ENCODE measurements around the gene MARF1. TPM values are rescaled to one million over a fixed set of nuclear protein-coding genes. Genes with fewer than 3 reads are reported as not detected.

MARF1 gene
- total and polyA plus RNA-seq, 5 donors, result 15.8 to 57.3 (median 50.8) TPM

DNA sequence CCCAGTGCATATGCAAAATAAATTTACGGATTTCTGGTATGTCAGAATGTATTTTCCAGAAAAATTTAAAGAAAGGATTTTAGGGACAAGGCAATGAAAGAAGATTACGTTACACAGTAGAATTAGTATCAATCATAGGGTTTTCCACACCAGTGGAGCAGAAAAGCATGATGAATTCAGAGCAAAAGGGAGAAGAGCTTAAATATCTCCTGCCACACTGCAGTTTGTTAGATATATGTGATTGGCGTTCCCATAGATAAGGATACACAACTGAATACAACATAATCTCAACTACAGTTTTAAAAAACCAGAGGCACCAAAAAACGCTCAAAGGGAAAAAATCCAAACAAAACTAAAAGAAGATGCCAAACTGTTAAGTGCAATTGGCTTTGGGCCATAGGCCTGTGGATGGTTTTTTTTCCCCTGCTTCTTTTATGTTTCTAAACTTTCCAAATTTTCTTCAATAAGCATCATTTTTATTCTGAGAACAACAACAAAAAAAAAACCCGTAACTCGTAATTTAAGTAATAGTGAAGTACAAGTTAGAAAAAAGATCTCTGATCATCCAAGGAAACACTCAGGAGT is 22.3 kb downstream of the MARF1 start:
- WGBS, result 65% methylated on average over 6 of the region's 6 CpGs
- Histone ChIP-seq H3K4me3 (ENCODE audit: low read length) (no peak overlapping the region), H3K27ac (ENCODE audit: low read length) (no peak overlapping the region), H3K27me3 (ENCODE audit: control insufficient read depth, insufficient read depth) (no peaks in the 10 kb centered on the region), H3K9me3 (ENCODE audit: control insufficient read depth, low read length) (no peaks in the 10 kb centered on the region), H3K4me1 (ENCODE audit: control insufficient read depth, insufficient read depth, low read length) (peaks cover 2% of the 10 kb centered on the region)
- ATAC-seq (no peak), DNase-seq (no peak)
- intact Hi-C loops (cut with DNase I), result no loop called here

- H3K27ac ChIP-seq (ENCODE audit: low read length), result no peak overlapping the region
- intact Hi-C loops (cut with DNase I), result no loop called here
- WGBS, result 67% methylated on average over 4 of the region's 4 CpGs
Observed at GRCh38 chr16:15618392-15618791, 24.6 kb downstream of the MARF1 start.

GRCh38 chr16:15617901-15618300 is 25.1 kb downstream of the MARF1 start:
- no peak for DNase-seq
- Histone ChIP-seq H3K4me3 (ENCODE audit: low read length) (no peak overlapping the region), H3K27me3 (ENCODE audit: control insufficient read depth, insufficient read depth) (no peaks in the 10 kb centered on the region), H3K4me1 (ENCODE audit: control insufficient read depth, insufficient read depth, low read length) (peaks cover 2% of the 10 kb centered on the region), H3K27ac (ENCODE audit: low read length) (no peak overlapping the region), H3K9me3 (ENCODE audit: control insufficient read depth, low read length) (no peaks in the 10 kb centered on the region)
- ATAC-seq, result no peak
- intact Hi-C loops (cut with DNase I), result no loop called here
- 97% methylated on average over 4 of the region's 4 CpGs for WGBS

More at GRCh38 chr16:15618392-15618791, 24.6 kb downstream of the MARF1 start:
- H3K27me3 ChIP-seq (ENCODE audit: control insufficient read depth, insufficient read depth), result no peaks in the 10 kb centered on the region
- no peak overlapping the region for H3K4me3 ChIP-seq (ENCODE audit: low read length)
- peaks cover 2% of the 10 kb centered on the region for H3K4me1 ChIP-seq (ENCODE audit: control insufficient read depth, insufficient read depth, low read length)
- ATAC-seq (peak in 1 of 2 donors; percentile 67), DNase-seq (no peak)
- H3K9me3 ChIP-seq (ENCODE audit: control insufficient read depth, low read length), result no peaks in the 10 kb centered on the region

GRCh38 chr16:15616475-15617165 is 26.3 kb downstream of the MARF1 start:
- Histone ChIP-seq H3K9me3 (ENCODE audit: control insufficient read depth, low read length) (no peaks in the 10 kb centered on the region), H3K4me1 (ENCODE audit: control insufficient read depth, insufficient read depth, low read length) (no peaks in the 10 kb centered on the region), H3K27ac (ENCODE audit: low read length) (no peak overlapping the region), H3K4me3 (ENCODE audit: low read length) (no peak overlapping the region), H3K27me3 (ENCODE audit: control insufficient read depth, insufficient read depth) (no peaks in the 10 kb centered on the region)
- WGBS, result 93% methylated on average over 11 of the region's 11 CpGs
- ATAC-seq (no peak), DNase-seq (no peak)
- intact Hi-C loops (cut with DNase I), result no loop called here

DNA sequence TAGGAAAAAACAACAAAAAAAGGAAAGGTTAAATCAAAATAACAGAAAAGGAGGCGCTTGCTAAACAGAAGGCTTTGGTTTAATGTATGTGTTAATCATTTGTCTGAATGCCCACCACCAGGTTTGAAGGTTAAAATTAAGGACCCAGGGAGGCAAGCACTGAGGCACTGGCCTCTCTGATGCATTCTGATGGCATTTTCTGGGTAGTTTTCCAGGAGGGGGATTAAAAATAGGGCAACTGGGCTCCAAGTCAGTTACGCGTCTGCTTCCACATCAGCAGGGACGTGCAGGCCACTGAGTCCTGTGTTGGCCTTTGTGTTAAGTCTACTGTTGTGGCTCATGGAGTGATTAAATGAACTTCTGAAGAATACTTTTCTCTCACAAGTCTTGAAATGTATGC is 26.9 kb downstream of the MARF1 start:
- ATAC-seq, result no peak

GRCh38 chr16:15613676-15614075 is 29.3 kb downstream of the MARF1 start:
- no peak overlapping the region for H3K4me3 ChIP-seq (ENCODE audit: low read length)
- ATAC-seq (no peak), DNase-seq (no peak)
- no peak overlapping the region for H3K27ac ChIP-seq (ENCODE audit: low read length)
- 90% methylated on average over 4 of the region's 4 CpGs for WGBS
- intact Hi-C loops (cut with DNase I), result no loop called here
- no peaks in the 10 kb centered on the region for H3K27me3 ChIP-seq (ENCODE audit: control insufficient read depth, insufficient read depth)
- H3K9me3 ChIP-seq (ENCODE audit: control insufficient read depth, low read length), result no peaks in the 10 kb centered on the region
- no peaks in the 10 kb centered on the region for H3K4me1 ChIP-seq (ENCODE audit: control insufficient read depth, insufficient read depth, low read length)

More for the DNA sequence above, 26.9 kb downstream of the MARF1 start:
- DNase-seq, result no peak
- H3K4me3 ChIP-seq (ENCODE audit: low read length), result no peak overlapping the region
- no peak overlapping the region for H3K27ac ChIP-seq (ENCODE audit: low read length)
- no peaks in the 10 kb centered on the region for H3K4me1 ChIP-seq (ENCODE audit: control insufficient read depth, insufficient read depth, low read length)
- H3K27me3 ChIP-seq (ENCODE audit: control insufficient read depth, insufficient read depth), result no peaks in the 10 kb centered on the region
- WGBS, result 84% methylated on average over 4 of the region's 4 CpGs
- H3K9me3 ChIP-seq (ENCODE audit: control insufficient read depth, low read length), result no peaks in the 10 kb centered on the region
- intact Hi-C loops (cut with DNase I), result no loop called here

DNA sequence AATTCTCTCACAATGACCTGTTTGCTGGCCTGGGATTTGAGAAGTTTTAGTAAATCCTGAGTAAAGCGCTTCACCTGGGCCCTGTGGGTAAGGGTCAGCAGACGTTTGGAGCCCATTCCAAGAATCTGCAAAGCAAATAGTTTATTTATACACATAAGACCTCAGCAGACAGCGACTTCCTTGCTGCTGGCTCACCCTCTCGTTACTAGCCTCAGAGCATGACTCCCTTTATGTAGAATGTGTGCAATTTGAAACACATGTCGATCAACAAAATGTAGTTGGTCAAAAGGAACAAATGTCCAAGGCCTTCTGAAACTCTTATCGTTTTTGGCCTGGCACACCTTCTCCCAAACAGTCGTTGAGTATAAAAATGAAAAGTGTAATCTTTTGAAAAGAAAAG is 31.3 kb downstream of the MARF1 start:
- no peak for DNase-seq
- Histone ChIP-seq H3K9me3 (ENCODE audit: control insufficient read depth, low read length) (no peaks in the 10 kb centered on the region), H3K27me3 (ENCODE audit: control insufficient read depth, insufficient read depth) (no peaks in the 10 kb centered on the region), H3K27ac (ENCODE audit: low read length) (no peak overlapping the region), H3K4me1 (ENCODE audit: control insufficient read depth, insufficient read depth, low read length) (peaks cover 3% of the 10 kb centered on the region), H3K4me3 (ENCODE audit: low read length) (no peak overlapping the region)
- WGBS, result 89% methylated on average over 7 of the region's 7 CpGs
- no peak for ATAC-seq
- intact Hi-C loops (cut with DNase I), result no loop called here

- H3K4me3 ChIP-seq (ENCODE audit: low read length), result no peak overlapping the region
- no peaks in the 10 kb centered on the region for H3K9me3 ChIP-seq (ENCODE audit: control insufficient read depth, low read length)
- H3K4me1 ChIP-seq (ENCODE audit: control insufficient read depth, insufficient read depth, low read length), result peaks cover 3% of the 10 kb centered on the region
- H3K27ac ChIP-seq (ENCODE audit: low read length), result no peak overlapping the region
- no peak for DNase-seq
- intact Hi-C loops (cut with DNase I), result no loop called here
- ATAC-seq, result no peak
- 95% methylated on average over 10 of the region's 10 CpGs for WGBS
- no peaks in the 10 kb centered on the region for H3K27me3 ChIP-seq (ENCODE audit: control insufficient read depth, insufficient read depth)
Observed at GRCh38 chr16:15610369-15610871, 32.5 kb downstream of the MARF1 start.

- Histone ChIP-seq H3K4me3 (ENCODE audit: low read length) (no peak overlapping the region), H3K27ac (ENCODE audit: low read length) (no peak overlapping the region), H3K4me1 (ENCODE audit: control insufficient read depth, insufficient read depth, low read length) (peaks cover 7% of the 10 kb centered on the region), H3K27me3 (ENCODE audit: control insufficient read depth, insufficient read depth) (no peaks in the 10 kb centered on the region), H3K9me3 (ENCODE audit: control insufficient read depth, low read length) (no peaks in the 10 kb centered on the region)
- intact Hi-C loops (cut with DNase I), result no loop called here
- WGBS, result 90% methylated on average over 6 of the region's 6 CpGs
- DNase-seq, result no peak
- ATAC-seq, result no peak
Observed at GRCh38 chr16:15609286-15609649, 33.7 kb downstream of the MARF1 start.

- no peak for DNase-seq
- no peaks in the 10 kb centered on the region for H3K9me3 ChIP-seq (ENCODE audit: control insufficient read depth, low read length)
- peaks cover 7% of the 10 kb centered on the region for H3K4me1 ChIP-seq (ENCODE audit: control insufficient read depth, insufficient read depth, low read length)
- intact Hi-C loops (cut with DNase I), result no loop called here
- no peak overlapping the region for H3K27ac ChIP-seq (ENCODE audit: low read length)
- no peaks in the 10 kb centered on the region for H3K27me3 ChIP-seq (ENCODE audit: control insufficient read depth, insufficient read depth)
- WGBS, result 88% methylated on average over 19 of the region's 19 CpGs
- no peak for ATAC-seq
- H3K4me3 ChIP-seq (ENCODE audit: low read length), result no peak overlapping the region
Observed at GRCh38 chr16:15608398-15609285, 34.3 kb downstream of the MARF1 start.
